ENCODE measurements around the gene SLC35F3. TPM values are rescaled to one million over a fixed set of nuclear protein-coding genes. Genes with fewer than 3 reads are reported as not detected.

SLC35F3 gene
- polyA plus RNA-seq, 1 donor = 0.55 TPM

DNA sequence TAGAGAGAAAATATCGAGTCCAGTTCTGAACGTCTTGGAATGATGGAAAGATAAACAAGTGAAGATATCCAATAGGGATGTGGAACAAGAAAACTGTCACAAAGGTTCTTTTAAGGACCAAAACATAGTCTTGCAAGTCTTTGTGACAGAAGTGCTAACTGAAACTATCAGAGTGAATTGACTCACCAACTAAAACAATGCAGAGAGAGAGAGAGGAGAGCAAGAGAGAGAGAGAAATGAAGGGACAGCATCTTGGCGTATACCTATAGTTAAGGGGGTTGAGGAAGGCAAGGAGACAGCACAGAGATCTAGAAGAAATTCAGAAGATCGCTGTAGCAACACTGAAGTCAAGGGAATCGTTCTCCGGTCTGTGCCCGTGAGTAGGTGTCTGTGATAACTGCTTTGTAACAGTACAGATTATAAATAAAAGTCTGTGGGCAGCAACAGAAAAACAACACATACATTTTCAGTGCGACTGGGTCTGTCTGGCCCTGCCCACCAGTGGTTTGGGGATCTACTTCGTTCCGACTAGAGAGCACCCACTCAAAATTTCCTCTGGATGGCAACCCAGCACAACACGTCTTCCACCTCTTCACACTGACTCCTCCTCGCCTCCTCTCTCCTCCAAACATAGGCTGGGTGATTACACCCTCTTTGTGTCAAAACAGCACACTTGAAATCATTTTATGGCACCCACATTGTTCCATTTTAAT, 464.0 kb downstream of the SLC35F3 start:
- DNase-seq = no peak
- Histone ChIP-seq H3K36me3 (ENCODE audit: control insufficient read depth, insufficient read depth, low read length) (no peaks in the 10 kb centered on the region), H3K9me3 (ENCODE audit: control insufficient read depth, low read depth, low read length) (no peaks in the 10 kb centered on the region), H3K27ac (ENCODE audit: low read length) (no peak overlapping the region), H3K4me3 (ENCODE audit: low read length) (no peak overlapping the region), H3K4me1 (ENCODE audit: control insufficient read depth, insufficient read depth, low read length) (no peaks in the 10 kb centered on the region), H3K27me3 (ENCODE audit: control insufficient read depth, insufficient read depth, low read length) (no peaks in the 10 kb centered on the region)
- WGBS (ENCODE audit: insufficient coverage, low lambda C conversion rate) = 83% methylated on average over 3 of the region's 12 CpGs

DNA sequence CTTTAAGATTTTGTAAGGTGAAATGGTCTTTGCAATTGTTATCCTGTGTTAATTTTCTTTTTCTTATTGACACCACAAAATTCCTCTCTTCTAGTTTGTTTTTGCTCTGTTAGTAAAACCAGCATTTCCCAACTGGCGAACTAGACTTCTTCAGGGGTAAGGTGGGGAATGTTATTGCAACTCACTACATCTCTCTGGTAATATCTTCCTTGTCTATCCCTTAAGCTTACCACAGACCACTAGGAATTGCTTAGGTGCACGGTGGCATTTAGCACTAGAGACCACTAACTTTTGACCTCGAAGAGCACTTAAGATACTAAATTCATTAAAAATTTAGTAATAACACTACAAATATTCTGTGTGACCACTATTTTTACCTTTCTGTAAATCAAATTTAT, 464.6 kb downstream of the SLC35F3 start:
- no peaks in the 10 kb centered on the region for H3K36me3 ChIP-seq (ENCODE audit: control insufficient read depth, insufficient read depth, low read length)
- H3K27ac ChIP-seq (ENCODE audit: low read length) = no peak overlapping the region
- no peak overlapping the region for H3K4me3 ChIP-seq (ENCODE audit: low read length)
- no peaks in the 10 kb centered on the region for H3K27me3 ChIP-seq (ENCODE audit: control insufficient read depth, insufficient read depth, low read length)
- no peak for DNase-seq
- H3K4me1 ChIP-seq (ENCODE audit: control insufficient read depth, insufficient read depth, low read length) = no peaks in the 10 kb centered on the region
- H3K9me3 ChIP-seq (ENCODE audit: control insufficient read depth, low read depth, low read length) = no peaks in the 10 kb centered on the region
- no CpG with 5 or more reads among the region's 3 CpGs for WGBS (ENCODE audit: insufficient coverage, low lambda C conversion rate)

- Histone ChIP-seq H3K36me3 (ENCODE audit: control insufficient read depth, insufficient read depth, low read length) (no peaks in the 10 kb centered on the region), H3K4me1 (ENCODE audit: control insufficient read depth, insufficient read depth, low read length) (peaks cover 6% of the 10 kb centered on the region), H3K9me3 (ENCODE audit: control insufficient read depth, low read depth, low read length) (no peaks in the 10 kb centered on the region), H3K27me3 (ENCODE audit: control insufficient read depth, insufficient read depth, low read length) (no peaks in the 10 kb centered on the region), H3K27ac (ENCODE audit: low read length) (no peak overlapping the region), H3K4me3 (ENCODE audit: low read length) (no peak overlapping the region)
- DNase-seq = no peak
- no CpG with 5 or more reads among the region's 1 CpG for WGBS (ENCODE audit: insufficient coverage, low lambda C conversion rate)
Observed at GRCh38 chr1:234369784-234370183, 465.3 kb downstream of the SLC35F3 start.

DNA sequence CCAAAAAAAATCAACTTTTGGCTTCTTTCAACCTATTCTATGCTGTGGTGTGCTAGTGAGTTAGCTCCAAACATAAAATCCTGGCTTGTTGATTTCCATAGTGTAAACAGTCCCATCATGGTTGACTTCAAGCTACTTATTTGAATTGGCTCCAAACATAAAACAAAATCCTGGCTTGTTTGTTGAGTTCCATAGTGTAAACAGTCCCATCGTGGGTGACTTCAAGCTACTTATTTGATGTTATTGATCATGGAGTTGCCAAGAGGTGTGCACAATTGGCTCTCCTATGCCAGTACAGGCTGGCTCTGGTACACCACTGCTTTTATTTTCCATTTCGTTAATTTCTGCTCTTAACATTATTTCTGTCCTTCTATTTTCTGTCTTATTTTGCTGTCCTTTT, 466.9 kb downstream of the SLC35F3 start:
- Histone ChIP-seq H3K27me3 (ENCODE audit: control insufficient read depth, insufficient read depth, low read length) (no peaks in the 10 kb centered on the region), H3K4me1 (ENCODE audit: control insufficient read depth, insufficient read depth, low read length) (peaks cover 6% of the 10 kb centered on the region), H3K4me3 (ENCODE audit: low read length) (no peak overlapping the region), H3K27ac (ENCODE audit: low read length) (no peak overlapping the region), H3K9me3 (ENCODE audit: control insufficient read depth, low read depth, low read length) (no peaks in the 10 kb centered on the region), H3K36me3 (ENCODE audit: control insufficient read depth, insufficient read depth, low read length) (peaks cover 12% of the 10 kb centered on the region)
- 100% methylated on average over 1 of the region's 2 CpGs for whole genome bisulfite sequencing (ENCODE audit: insufficient coverage, low lambda C conversion rate)
- no peak for DNase-seq

GRCh38 chr1:234372011-234372757, 467.7 kb downstream of the SLC35F3 start:
- H3K36me3 ChIP-seq (ENCODE audit: control insufficient read depth, insufficient read depth, low read length) = peaks cover 16% of the 10 kb centered on the region
- peaks cover 6% of the 10 kb centered on the region for H3K4me1 ChIP-seq (ENCODE audit: control insufficient read depth, insufficient read depth, low read length)
- peak in 1 of 2 donors; percentile 25 for DNase-seq
- peak overlapping the region; percentile 78 for H3K4me3 ChIP-seq (ENCODE audit: low read length)
- WGBS (ENCODE audit: insufficient coverage, low lambda C conversion rate) = 52% methylated on average over 7 of the region's 9 CpGs
- H3K27ac ChIP-seq (ENCODE audit: low read length) = peak overlapping the region; percentile 92
- no peaks in the 10 kb centered on the region for H3K27me3 ChIP-seq (ENCODE audit: control insufficient read depth, insufficient read depth, low read length)
- no peaks in the 10 kb centered on the region for H3K9me3 ChIP-seq (ENCODE audit: control insufficient read depth, low read depth, low read length)

- Histone ChIP-seq H3K4me1 (ENCODE audit: control insufficient read depth, insufficient read depth, low read length) (peaks cover 6% of the 10 kb centered on the region), H3K4me3 (ENCODE audit: low read length) (peak within 1 kb of the TSS; percentile 78), H3K36me3 (ENCODE audit: control insufficient read depth, insufficient read depth, low read length) (peaks cover 26% of the 10 kb centered on the region), H3K27me3 (ENCODE audit: control insufficient read depth, insufficient read depth, low read length) (no peaks in the 10 kb centered on the region), H3K27ac (ENCODE audit: low read length) (peak within 1 kb of the TSS; percentile 92), H3K9me3 (ENCODE audit: control insufficient read depth, low read depth, low read length) (no peaks in the 10 kb centered on the region)
- WGBS (ENCODE audit: insufficient coverage, low lambda C conversion rate) = no CpG with 5 or more reads among the region's 62 CpGs
- DNase-seq = peak; percentile 91 to 98
Observed at GRCh38 chr1:234373064-234373958, 468.8 kb downstream of the SLC35F3 start, which contains the start of gene COA6. COA6 (plus strand) TSS chr1:234373456; CDS start chr1:234373467, 11 bp downstream.

DNA sequence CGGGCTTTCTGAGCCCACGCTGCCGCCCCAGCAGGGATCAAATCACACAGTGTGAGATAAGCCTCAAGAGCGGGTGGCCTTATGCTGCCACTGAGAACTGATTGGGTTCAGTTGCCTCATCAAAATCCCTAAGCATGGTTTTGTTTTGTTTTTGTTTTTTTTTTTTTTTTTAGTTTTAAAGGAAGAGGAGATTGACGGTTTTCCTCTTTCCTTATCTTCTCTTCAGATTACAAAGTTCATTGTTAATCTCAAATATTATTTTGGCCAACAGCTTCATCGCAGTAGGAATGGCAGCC, 469.4 kb downstream of the SLC35F3 start:
- WGBS (ENCODE audit: insufficient coverage, low lambda C conversion rate) = 0% methylated on average over 1 of the region's 6 CpGs
- H3K9me3 ChIP-seq (ENCODE audit: control insufficient read depth, low read depth, low read length) = no peaks in the 10 kb centered on the region
- H3K4me1 ChIP-seq (ENCODE audit: control insufficient read depth, insufficient read depth, low read length) = peaks cover 6% of the 10 kb centered on the region
- peak overlapping the region; percentile 92 for H3K27ac ChIP-seq (ENCODE audit: low read length)
- no peak for DNase-seq
- peaks cover 28% of the 10 kb centered on the region for H3K36me3 ChIP-seq (ENCODE audit: control insufficient read depth, insufficient read depth, low read length)
- peak overlapping the region; percentile 78 for H3K4me3 ChIP-seq (ENCODE audit: low read length)
- no peaks in the 10 kb centered on the region for H3K27me3 ChIP-seq (ENCODE audit: control insufficient read depth, insufficient read depth, low read length)

All from large intestine (tissue), 3 donors.